ENCODE measurements around the gene ALDH1A2.
"Not testable (repeated sequence)": the region's sequence is repeated elsewhere in the genome, so short reads cannot be mapped to it uniquely, and the experiment has no call there.

ALDH1A2 gene

GRCh38 chr15:58040150-58040549, 25.4 kb downstream of the ALDH1A2 start:
- DNase-seq (ENCODE audit: low spot score), result no peak

DNA sequence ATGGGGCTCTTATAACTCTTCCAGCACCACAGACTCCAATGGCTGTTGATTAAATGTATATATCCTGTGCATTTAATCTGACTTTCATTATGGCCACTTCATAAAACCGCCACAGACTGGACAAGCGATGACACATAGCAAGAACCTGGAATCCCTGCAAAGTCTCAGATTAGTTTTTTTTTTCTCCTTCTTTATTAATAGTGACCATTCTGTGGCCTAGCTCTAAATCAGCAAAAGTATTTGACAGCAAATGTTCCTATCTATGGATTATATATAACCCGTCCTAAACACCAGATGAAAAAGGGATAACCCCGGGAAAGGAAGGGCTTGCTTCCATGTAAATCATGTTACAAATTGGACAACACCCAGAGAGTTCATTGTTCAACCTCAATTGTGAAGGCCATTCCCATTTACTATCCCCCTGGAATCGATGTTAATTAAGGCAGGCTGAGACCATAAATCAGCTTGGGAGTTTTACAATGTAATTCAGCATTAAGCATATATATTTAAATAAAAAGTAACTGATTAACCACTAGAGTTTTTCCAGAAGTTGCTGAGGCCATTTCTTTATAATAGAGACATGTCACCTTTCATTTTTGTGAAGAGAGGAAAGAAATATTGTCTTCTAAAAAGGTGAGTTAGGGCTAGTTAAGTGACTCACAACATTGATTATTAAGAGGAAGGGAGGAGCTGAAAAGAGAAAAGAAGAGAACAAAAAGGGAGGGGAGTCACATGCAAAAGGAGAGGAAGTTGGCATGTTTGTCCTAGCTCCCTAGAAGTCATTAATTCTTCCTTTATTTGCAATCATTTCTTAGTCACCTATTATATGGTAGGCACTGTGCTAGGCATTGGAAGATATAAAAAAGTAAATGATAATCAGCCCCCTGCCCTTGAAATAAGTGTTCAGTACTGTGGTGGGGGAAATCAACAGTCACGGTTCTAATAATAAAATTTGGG, 26.2 kb downstream of the ALDH1A2 start:
- no peak for DNase-seq (ENCODE audit: low spot score)

DNA sequence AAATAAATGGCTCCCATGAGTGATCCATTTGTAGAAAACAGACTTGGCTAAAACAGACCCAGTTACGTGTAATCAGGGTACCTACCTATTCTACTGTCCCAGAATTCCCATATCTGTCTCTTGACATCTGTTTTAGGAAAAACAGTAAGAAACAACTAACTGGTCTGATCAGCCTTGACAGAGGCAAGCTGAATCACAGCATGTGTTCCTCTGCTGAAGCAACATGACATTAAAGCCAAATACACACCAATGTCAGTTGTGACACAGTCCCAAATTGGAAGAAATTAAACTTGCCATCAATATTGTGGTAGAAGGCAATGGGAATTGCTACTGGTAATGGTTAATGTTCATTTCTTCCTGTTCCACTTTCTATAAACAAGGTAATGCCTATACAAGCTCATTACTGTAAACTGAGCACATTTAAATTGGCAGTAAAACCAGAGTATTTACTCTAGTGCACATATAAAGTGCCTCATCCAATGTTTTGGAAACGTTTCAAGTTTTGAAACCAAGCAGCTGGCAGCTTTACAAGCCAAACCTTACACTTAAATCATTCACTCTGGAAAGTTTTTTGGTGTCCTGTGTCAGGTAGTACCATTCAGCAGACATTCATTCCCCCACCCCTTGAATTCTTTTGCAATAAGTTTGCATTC, 27.0 kb downstream of the ALDH1A2 start:
- peak; percentile 19 for DNase-seq (ENCODE audit: low spot score)

DNA sequence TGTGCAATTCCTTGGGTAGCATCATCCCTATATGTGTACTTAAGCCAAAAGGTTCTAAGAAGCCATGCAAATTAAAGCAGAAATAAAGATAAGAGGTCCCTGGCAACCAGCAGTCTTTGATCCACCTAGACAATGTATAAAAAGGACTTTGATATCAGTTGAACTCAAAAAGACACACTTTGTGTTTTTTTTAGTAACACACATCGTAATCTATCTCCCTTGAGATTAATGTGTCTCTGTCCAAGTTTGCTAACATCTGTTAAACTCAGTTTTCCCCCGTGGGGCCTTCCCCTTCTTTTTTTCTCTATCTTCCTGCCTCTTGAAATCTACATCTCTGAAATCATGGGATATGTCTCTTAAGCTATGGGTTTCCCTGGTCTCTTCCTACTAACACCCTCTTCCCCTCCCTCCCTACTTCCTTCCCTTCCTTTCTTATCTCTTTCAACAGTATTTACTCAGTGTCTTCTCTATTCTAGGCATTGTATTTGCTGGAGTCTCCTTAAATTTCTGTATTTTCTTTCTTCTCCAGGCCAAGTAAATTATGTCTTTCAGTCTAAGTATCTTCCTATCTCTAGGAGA, 27.7 kb downstream of the ALDH1A2 start:
- DNase-seq (ENCODE audit: low spot score), result no peak

DNA sequence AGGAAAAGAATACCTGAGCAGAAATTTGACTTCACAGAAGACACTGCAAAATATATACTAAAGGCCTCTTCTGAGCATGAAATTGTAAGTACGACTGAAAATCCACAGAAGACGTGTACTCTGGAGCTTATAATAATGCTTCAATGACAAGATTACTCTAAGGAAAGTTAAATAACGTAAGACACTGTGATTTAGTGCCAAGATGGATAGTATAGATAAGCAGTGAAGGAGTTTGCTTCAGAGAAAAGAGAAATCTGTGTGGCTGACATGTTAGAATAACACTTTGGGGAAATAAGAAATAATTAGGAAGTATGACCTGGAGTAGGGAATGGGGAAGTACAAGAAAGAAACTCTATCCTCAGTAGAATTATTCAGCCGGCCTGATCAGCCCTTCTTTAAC, 28.9 kb downstream of the ALDH1A2 start:
- no peak for DNase-seq (ENCODE audit: low spot score)

GRCh38 chr15:58028392-58028791, 37.1 kb downstream of the ALDH1A2 start:
- not testable (repeated sequence) for DNase-seq (ENCODE audit: low spot score)

DNA sequence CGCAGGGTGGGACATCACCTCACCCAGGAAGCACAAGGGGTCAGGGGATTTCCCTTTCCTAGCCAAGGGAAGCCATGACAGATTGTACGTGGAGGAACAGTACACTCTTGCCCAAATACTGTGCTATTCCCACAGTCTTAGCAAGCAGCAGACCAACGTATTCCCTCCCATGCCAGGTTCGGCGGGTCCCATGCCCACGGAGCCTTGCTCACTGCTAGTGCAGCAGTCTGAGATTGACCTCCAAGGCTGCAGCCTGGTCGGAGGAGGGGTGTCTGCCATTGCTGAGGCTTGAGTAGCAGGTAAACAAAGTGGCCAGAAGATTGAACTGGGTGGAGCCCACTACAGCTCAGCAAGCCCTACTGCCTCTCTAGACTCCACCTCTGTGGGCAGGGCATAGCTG, 39.0 kb downstream of the ALDH1A2 start:
- DNase-seq (ENCODE audit: low spot score), result no peak

GRCh38 chr15:58026051-58026450, 39.5 kb downstream of the ALDH1A2 start:
- DNase-seq (ENCODE audit: low spot score), result no peak

GRCh38 chr15:58021332-58022230, 43.9 kb downstream of the ALDH1A2 start:
- DNase-seq (ENCODE audit: low spot score), result no peak

DNA sequence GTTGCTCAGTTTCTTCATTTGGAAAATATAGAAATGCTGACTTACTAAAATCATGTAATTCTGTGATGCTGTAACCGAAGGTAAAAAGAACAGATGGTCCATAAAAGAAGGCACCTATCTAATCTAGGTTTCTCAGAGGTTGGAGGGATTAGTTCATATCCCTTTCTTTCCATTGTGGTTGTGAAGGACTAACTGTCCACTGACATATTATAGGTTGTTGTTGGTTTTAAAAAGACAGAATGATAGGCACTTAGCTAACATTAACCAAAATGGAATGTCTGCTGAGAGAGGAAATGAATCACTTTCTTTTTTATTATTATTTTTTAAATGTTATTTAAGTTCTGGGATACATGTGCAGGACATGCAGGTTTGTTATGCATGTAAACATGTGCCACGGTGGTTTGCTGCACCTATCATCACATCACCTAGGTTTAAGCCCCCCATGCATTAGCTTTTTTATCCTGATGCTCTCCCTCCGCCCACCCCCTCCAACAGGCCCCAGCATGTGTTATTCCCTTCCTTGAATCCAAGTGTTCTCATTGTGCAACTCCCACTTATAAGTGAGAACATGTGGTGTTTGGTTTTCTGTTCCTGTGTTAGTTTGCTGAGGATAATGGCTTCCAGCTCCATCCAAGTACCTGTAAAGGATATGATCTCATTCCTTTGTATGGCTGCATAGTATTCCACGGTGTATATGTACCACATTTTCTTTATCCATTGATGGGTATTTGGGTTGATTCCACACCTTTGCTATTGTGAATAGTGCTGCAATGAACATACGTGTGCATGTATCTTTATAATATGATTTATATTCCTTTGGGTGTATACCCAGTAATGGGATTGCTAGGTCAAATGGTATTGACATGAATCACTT, 45.8 kb downstream of the ALDH1A2 start:
- DNase-seq (ENCODE audit: low spot score), result no peak

DNA sequence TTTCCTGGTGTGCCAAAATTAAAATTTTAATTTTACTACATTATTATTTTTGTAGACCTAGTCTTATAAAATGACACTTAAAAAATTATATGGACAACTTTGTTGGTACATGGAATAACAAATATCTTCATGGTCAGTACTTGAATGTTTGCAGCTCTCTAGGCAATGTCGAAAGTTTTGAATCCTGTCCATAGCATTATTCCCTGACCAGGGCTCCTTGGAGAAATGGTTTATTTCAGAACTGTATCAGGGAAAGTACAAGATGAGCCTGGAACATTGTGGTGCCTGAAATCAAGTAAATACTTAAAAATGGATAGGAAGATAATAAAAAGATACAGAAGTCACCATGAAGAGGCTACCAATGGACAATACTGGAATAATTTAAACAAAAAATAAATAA, 47.6 kb downstream of the ALDH1A2 start:
- DNase-seq (ENCODE audit: low spot score), result no peak

GRCh38 chr15:58016581-58017175, 48.8 kb downstream of the ALDH1A2 start:
- no peak for DNase-seq (ENCODE audit: low spot score)

DNA sequence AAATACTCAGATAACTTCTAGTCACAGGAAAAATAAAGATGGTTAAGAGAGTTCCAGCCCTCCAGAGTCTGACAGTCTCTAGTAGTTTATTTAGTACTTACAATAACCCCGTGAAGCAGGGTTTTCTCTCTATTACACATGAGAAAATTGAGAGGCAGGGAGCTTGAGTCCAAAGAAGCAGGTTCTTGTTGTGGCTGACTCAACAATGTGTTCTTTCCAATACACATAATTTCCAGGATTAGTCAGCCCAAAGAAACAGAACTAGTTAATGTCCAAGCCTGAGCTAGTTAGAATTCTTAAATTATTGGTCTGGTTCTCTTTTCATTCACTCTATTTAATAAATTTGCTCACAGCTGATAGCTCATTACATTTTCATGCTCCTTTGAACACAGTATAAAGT, 49.9 kb downstream of the ALDH1A2 start:
- DNase-seq (ENCODE audit: low spot score), result no peak

GRCh38 chr15:58014470-58014869, 51.0 kb downstream of the ALDH1A2 start:
- DNase-seq (ENCODE audit: low spot score), result no peak

DNA sequence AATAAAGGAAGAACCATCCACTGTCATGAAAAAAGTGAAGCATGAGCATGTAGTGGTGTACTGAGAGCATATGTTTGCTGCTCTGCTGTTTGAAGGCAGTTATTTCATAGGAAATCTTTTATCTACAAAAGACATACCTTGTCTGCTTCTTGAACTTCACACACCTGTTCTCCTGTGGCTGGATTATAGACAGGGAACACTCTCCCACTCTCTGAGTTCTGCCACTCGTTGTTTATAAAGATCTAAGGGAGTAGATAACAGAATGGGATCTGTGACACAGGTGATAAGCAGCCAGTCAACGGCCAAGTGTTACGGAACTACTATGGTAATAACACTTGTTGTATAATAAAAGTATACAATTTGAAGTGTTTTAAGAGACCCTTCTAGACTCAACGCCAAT, 51.5 kb downstream of the ALDH1A2 start:
- no peak for DNase-seq (ENCODE audit: low spot score)

DNA sequence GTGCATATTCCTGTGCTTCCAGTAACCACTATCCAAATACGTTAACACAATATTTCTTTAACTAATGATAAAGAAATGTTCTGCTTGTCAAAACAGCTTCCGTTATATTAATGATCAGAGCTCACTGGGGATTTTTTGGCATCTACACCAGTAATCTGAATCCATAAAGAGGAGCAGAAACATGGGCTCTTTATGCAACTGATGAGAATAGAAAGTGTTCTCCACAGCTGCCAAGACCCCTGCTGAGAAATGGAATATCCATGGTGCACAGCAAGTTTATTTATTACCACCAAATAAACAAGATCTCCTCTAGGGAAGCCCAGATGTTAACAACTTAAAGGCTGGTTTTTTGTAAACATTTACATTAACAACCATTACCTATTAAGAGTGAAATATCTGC, 54.5 kb downstream of the ALDH1A2 start:
- no peak for DNase-seq (ENCODE audit: low spot score)

GRCh38 chr15:58003810-58004209, 61.7 kb downstream of the ALDH1A2 start:
- no peak for DNase-seq (ENCODE audit: low spot score)

- no peak for DNase-seq (ENCODE audit: low spot score)
Observed at GRCh38 chr15:58002338-58003126, 63.0 kb downstream of the ALDH1A2 start.

DNA sequence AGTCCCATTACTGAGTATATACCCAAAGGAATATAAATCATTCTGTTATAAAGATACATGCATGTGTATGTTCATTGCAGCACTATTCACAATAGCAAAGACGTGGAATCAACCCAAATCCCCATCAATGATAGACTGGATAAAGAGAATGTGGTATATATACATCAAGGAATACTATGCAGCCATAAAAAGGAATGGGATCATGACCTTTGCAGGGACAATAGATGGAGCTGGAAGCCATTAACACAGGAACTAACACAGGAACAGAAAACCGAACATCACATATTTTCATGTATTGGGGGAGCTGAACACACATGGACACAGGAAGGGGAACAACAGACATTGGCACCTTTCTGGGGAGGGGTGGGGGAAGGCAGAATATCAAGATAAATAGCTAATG, 65.8 kb downstream of the ALDH1A2 start:
- not testable (repeated sequence) for DNase-seq (ENCODE audit: low spot score)

GRCh38 chr15:57996561-57996960, 69.0 kb downstream of the ALDH1A2 start:
- DNase-seq (ENCODE audit: low spot score), result no peak
